GM12878 (cell line): ENCODE results near the gene INSIG2. TPM values are rescaled to one million over a fixed set of nuclear protein-coding genes. Genes with fewer than 3 reads are reported as not detected.

Experiments
- ATAC-seq: fragments of 200-7000 bp; cut with Tn5 transposase; 3 replicates; pipeline ENCODE4 v1.9.1; 2020; ENCODE audit warnings: mild to moderate bottlenecking, moderate library complexity
- BruUV-seq: library from RNA; stranded (reverse); fragments of 400-500 nt; replicated peaks from 2 replicates; lab custom pipeline; 2021; lab: Mats Ljungman, UMichigan
- CTCF ChIA-PET: fragments of 300-600 bp; sonication (Branson Sonifier 250); formaldehyde crosslinking; extraction: SDS; loops from one replicate; lab custom pipeline; 2021; ENCODE audit warnings: inconsistent platforms; lab: Yijun Ruan, JAX
- POLR2A ChIA-PET: fragments of 350-600 bp; formaldehyde crosslinking; extraction: SDS; loops from one replicate; lab custom pipeline; 2021; ENCODE audit warnings: inconsistent platforms; lab: Charles Lee
- RAD21 ChIA-PET: fragments of 300-600 bp; sonication (Branson Sonifier 250); formaldehyde crosslinking; loops from one replicate; lab custom pipeline; 2023; ENCODE audit warnings: antibody characterized with exemption; ENCODE audit not compliant: unreplicated experiment; lab: Charles Lee
- SMC1A ChIA-PET: fragments of 300-600 bp; sonication (Branson Sonifier 250); formaldehyde crosslinking; loops from one replicate; lab custom pipeline; 2023; ENCODE audit not compliant: unreplicated experiment, uncharacterized antibody; lab: Charles Lee
- DNase-seq: peaks from one replicate; pipeline ENCODE4 v3.0.0-alpha.2; 2011; ENCODE audit warnings: low read depth, low spot score
- FAIRE-seq: peaks from 3 replicates; lab custom pipeline; 2011; peaks lifted over from hg19 to GRCh38; lab: Jason Lieb, UNC
- H2AFZ ChIP-seq: 2 replicates; pipeline ENCODE4 v1.6.0; 2011; ENCODE audit warnings: low read depth, low read length, control low read depth; ENCODE audit not compliant: control insufficient read depth
- H3K27ac ChIP-seq: 2 replicates; pipeline ENCODE4 v1.5.1; 2011; ENCODE audit warnings: control low read depth; ENCODE audit not compliant: control insufficient read depth, insufficient read depth
- H3K27me3 ChIP-seq, 2 experiments: replicated peaks in 1 of 2; 2 replicates each; pipeline versions ENCODE4 v1.6.0 to v1.6.1; 2011; ENCODE audit warnings: low read length in 1 of 2; ENCODE audit not compliant: control insufficient read depth in 2 of 2, insufficient read depth in 2 of 2
- H3K36me3 ChIP-seq, 2 experiments: 2 replicates each; pipeline ENCODE4 v1.5.1; 2011; ENCODE audit warnings: low read length in 1 of 2; ENCODE audit not compliant: control insufficient read depth in 2 of 2, insufficient read depth in 2 of 2
- H3K4me1 ChIP-seq: 2 replicates; pipeline ENCODE4 v1.6.1; 2011; ENCODE audit warnings: mild to moderate bottlenecking, low read length, moderate library complexity, mixed read lengths; ENCODE audit not compliant: control insufficient read depth, insufficient read depth
- H3K4me2 ChIP-seq: 2 replicates; pipeline ENCODE4 v1.6.0; 2011; ENCODE audit warnings: control low read depth; ENCODE audit not compliant: control insufficient read depth, insufficient read depth
- H3K4me3 ChIP-seq: fragments of 200-600 bp; sonication (generic); 2 replicates; pipeline ENCODE4 v1.5.1; 2016
- H3K79me2 ChIP-seq: 2 replicates; pipeline ENCODE4 v1.6.0; 2011; ENCODE audit warnings: low read length; ENCODE audit not compliant: control insufficient read depth, insufficient read depth
- H3K9ac ChIP-seq: 2 replicates; pipeline ENCODE4 v1.8.0; 2011; ENCODE audit warnings: low read length, control low read depth, mixed read lengths; ENCODE audit not compliant: control insufficient read depth, insufficient read depth
- H3K9me3 ChIP-seq: replicated peaks from 3 replicates; pipeline ENCODE4 v1.5.1; 2011; ENCODE audit warnings: mild to moderate bottlenecking, low read length; ENCODE audit not compliant: control insufficient read depth, insufficient read depth
- H4K20me1 ChIP-seq: 2 replicates; pipeline ENCODE4 v1.6.0; 2011; ENCODE audit not compliant: control insufficient read depth, insufficient read depth
- CBFB ChIP-seq: IDR thresholded peaks from 2 replicates; pipeline ENCODE4 v1.6.1; 2016; ENCODE audit warnings: antibody characterized with exemption, low read depth
- CBX3 ChIP-seq: fragments of 200-600 bp; sonication (generic); IDR thresholded peaks from 2 replicates; pipeline ENCODE4 v1.6.1; 2016; ENCODE audit warnings: low read depth, borderline replicate concordance
- CHD1 ChIP-seq: IDR thresholded peaks from 2 replicates; pipeline ENCODE4 v1.6.1; 2012; ENCODE audit warnings: low read depth, low read length, improper control_type of control experiment
- ESRRA ChIP-seq: IDR thresholded peaks from 2 replicates; pipeline ENCODE4 v1.6.1; 2012; ENCODE audit warnings: mild to moderate bottlenecking, low read length, improper control_type of control experiment
- MEF2B ChIP-seq: fragments of 450-650 bp; IDR thresholded peaks from 2 replicates; pipeline ENCODE4 v1.6.1; 2018; ENCODE audit warnings: mild to moderate bottlenecking, moderate library complexity; ENCODE audit not compliant: partially characterized antibody, poor library complexity, severe bottlenecking
- NBN ChIP-seq: fragments of 450-650 bp; IDR thresholded peaks from 2 replicates; pipeline ENCODE4 v1.6.1; 2016
- NFXL1 ChIP-seq: fragments of 450-650 bp; IDR thresholded peaks from 2 replicates; pipeline ENCODE4 v1.6.1; 2017; ENCODE audit warnings: antibody characterized with exemption, mild to moderate bottlenecking, borderline replicate concordance
- NR2F1 ChIP-seq: fragments of 450-650 bp; conservative IDR thresholded peaks from 2 replicates; pipeline ENCODE4 v1.6.1; 2017; ENCODE audit warnings: mild to moderate bottlenecking
- SMC3 ChIP-seq: IDR thresholded peaks from 2 replicates; pipeline ENCODE4 v1.6.1; 2011; ENCODE audit warnings: low read length, improper control_type of control experiment, borderline replicate concordance
- SREBF1 ChIP-seq: IDR thresholded peaks from 2 replicates; pipeline ENCODE4 v1.6.1; 2012; ENCODE audit warnings: mild to moderate bottlenecking, low read length
- WRNIP1 ChIP-seq: IDR thresholded peaks from 2 replicates; pipeline ENCODE4 v1.6.1; 2011; ENCODE audit warnings: low read depth, low read length, improper control_type of control experiment, borderline replicate concordance
- WGBS: methylation state at CpG from one replicate; pipeline ENCODE4 v1.1.6; 2016; ENCODE audit warnings: low lambda C conversion rate; ENCODE audit not compliant: insufficient replicate concordance, insufficient coverage; ENCODE audit errors: missing lambda C conversion rate; 5-methylcytosine and 5-hydroxymethylcytosine counted together
- in situ Hi-C: fragments of 300-500 bp; cut with MboI; formaldehyde crosslinking; loops from 9 replicates; pipeline ENCODE4 v1.14.3; 2018; ENCODE audit warnings: mixed read lengths
- intact Hi-C: fragments of 100-400 bp; cut with micrococcal nuclease; formaldehyde crosslinking; loops from one replicate; pipeline ENCODE4 v1.14.2; 2022; ENCODE audit not compliant: unreplicated experiment
- polyA plus RNA-seq, 11 experiments: library from polyadenylated mRNA; depleted of rRNA in 4 of 11; unstranded in 6 of 11; stranded (reverse) in 5 of 11; fragments of >200 nt; fragmentation: Nextera tagmentation in 4 of 11; fragmentation: Illumina TruSeq in 1 of 11; extraction: Ambion mirVana in 4 of 11; extraction: Trizol in 1 of 11; gene quantifications; 1 replicate in 1 of 11; 2 replicates in 10 of 11; pipeline versions ENCODE4 v1.2.1 to v1.2.3, GENCODE V29; 2011 to 2016; ENCODE audit warnings: inconsistent platforms in 2 of 11, missing spikeins in 2 of 11, low read depth in 1 of 11
- total RNA-seq, 4 experiments: library from RNA; depleted of rRNA in 3 of 4; stranded (reverse); fragments of >200 nt in 3 of 4; fragmentation: Illumina TruSeq in 1 of 4; extraction: Trizol in 1 of 4; gene quantifications; 2 replicates each; pipeline versions ENCODE4 v1.2.1 to v1.2.3, GENCODE V29; 2013 to 2021
- TF ChIP-seq, protein P1 (sequence below): fragments of 450-650 bp; IDR thresholded peaks from 2 replicates; pipeline ENCODE4 v1.6.1; 2017; ENCODE audit warnings: mild to moderate bottlenecking, moderate library complexity
- TF ChIP-seq, protein P2 (sequence below): IDR thresholded peaks from 2 replicates; pipeline ENCODE4 v1.6.1; 2012; ENCODE audit warnings: improper control_type of control experiment, low read depth, low read length; ENCODE audit not compliant: insufficient replicate concordance

The INSIG2 gene
- total and polyA plus RNA-seq, 10 of the 15 experiments (the other 5 are each of a cell fraction or from before 2014, with no cell fraction given), result 4.9 to 92.7 (median 12.0) TPM

DNA sequence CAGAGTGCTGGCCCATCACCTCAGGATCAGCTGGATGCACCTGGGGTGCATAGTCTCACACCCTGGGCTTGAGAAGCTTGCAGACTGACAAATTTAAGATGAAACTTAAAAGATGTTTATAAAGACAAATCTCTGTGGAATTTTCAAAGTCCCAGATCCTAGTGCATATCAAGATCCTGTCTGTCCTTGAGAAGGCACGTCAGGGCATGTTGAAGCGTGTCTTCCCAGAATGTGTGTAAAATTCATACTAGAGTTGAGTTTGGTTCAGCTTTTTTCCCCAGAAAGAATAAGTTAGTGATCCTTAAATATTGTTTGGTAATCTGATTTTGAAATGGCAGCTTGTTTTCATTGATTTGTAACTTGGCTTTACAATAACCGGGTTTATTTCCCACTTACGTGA, 27.5 kb downstream of the INSIG2 start:
- no peak overlapping the region for H3K9ac ChIP-seq
- no TSS peak for BruUV-seq
- no peak overlapping the region for H3K4me3 ChIP-seq
- TF ChIP-seq CBX3 (no peak), MEF2B (no peak), NBN (no peak), SMC3 (no peak), WRNIP1 (no peak), NFXL1 (no peak), NR2F1 (no peak), CHD1 (no peak), CBFB (no peak), SREBF1 (no peak), ESRRA (no peak)
- TF ChIP-seq, protein P1, sequence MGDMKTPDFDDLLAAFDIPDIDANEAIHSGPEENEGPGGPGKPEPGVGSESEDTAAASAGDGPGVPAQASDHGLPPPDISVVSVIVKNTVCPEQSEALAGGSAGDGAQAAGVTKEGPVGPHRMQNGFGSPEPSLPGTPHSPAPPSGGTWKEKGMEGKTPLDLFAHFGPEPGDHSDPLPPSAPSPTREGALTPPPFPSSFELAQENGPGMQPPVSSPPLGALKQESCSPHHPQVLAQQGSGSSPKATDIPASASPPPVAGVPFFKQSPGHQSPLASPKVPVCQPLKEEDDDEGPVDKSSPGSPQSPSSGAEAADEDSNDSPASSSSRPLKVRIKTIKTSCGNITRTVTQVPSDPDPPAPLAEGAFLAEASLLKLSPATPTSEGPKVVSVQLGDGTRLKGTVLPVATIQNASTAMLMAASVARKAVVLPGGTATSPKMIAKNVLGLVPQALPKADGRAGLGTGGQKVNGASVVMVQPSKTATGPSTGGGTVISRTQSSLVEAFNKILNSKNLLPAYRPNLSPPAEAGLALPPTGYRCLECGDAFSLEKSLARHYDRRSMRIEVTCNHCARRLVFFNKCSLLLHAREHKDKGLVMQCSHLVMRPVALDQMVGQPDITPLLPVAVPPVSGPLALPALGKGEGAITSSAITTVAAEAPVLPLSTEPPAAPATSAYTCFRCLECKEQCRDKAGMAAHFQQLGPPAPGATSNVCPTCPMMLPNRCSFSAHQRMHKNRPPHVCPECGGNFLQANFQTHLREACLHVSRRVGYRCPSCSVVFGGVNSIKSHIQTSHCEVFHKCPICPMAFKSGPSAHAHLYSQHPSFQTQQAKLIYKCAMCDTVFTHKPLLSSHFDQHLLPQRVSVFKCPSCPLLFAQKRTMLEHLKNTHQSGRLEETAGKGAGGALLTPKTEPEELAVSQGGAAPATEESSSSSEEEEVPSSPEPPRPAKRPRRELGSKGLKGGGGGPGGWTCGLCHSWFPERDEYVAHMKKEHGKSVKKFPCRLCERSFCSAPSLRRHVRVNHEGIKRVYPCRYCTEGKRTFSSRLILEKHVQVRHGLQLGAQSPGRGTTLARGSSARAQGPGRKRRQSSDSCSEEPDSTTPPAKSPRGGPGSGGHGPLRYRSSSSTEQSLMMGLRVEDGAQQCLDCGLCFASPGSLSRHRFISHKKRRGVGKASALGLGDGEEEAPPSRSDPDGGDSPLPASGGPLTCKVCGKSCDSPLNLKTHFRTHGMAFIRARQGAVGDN, result no peak
- TF ChIP-seq, protein P2, sequence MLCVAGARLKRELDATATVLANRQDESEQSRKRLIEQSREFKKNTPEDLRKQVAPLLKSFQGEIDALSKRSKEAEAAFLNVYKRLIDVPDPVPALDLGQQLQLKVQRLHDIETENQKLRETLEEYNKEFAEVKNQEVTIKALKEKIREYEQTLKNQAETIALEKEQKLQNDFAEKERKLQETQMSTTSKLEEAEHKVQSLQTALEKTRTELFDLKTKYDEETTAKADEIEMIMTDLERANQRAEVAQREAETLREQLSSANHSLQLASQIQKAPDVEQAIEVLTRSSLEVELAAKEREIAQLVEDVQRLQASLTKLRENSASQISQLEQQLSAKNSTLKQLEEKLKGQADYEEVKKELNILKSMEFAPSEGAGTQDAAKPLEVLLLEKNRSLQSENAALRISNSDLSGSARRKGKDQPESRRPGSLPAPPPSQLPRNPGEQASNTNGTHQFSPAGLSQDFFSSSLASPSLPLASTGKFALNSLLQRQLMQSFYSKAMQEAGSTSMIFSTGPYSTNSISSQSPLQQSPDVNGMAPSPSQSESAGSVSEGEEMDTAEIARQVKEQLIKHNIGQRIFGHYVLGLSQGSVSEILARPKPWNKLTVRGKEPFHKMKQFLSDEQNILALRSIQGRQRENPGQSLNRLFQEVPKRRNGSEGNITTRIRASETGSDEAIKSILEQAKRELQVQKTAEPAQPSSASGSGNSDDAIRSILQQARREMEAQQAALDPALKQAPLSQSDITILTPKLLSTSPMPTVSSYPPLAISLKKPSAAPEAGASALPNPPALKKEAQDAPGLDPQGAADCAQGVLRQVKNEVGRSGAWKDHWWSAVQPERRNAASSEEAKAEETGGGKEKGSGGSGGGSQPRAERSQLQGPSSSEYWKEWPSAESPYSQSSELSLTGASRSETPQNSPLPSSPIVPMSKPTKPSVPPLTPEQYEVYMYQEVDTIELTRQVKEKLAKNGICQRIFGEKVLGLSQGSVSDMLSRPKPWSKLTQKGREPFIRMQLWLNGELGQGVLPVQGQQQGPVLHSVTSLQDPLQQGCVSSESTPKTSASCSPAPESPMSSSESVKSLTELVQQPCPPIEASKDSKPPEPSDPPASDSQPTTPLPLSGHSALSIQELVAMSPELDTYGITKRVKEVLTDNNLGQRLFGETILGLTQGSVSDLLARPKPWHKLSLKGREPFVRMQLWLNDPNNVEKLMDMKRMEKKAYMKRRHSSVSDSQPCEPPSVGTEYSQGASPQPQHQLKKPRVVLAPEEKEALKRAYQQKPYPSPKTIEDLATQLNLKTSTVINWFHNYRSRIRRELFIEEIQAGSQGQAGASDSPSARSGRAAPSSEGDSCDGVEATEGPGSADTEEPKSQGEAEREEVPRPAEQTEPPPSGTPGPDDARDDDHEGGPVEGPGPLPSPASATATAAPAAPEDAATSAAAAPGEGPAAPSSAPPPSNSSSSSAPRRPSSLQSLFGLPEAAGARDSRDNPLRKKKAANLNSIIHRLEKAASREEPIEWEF, result no peak
- in situ Hi-C loops (no loop called here), intact Hi-C loops (no loop called here)
- no peak overlapping the region for H2AFZ ChIP-seq
- ChIA-PET CTCF (interaction anchor here (0.6 kb wide), 1 partner anchor 12 kb away, joined by 3 read pairs; no protein-coding TSS in a partner anchor), RAD21 (no interaction called here), SMC1A (interaction anchor here (2.3 kb wide), 1 partner anchor 8 kb away, joined by 11 read pairs; no protein-coding TSS in a partner anchor), POLR2A (no interaction called here)
- H4K20me1 ChIP-seq, result no peaks in the 10 kb centered on the region
- no peak for DNase-seq
- no peak for FAIRE-seq
- no peaks in the 10 kb centered on the region for H3K9me3 ChIP-seq
- WGBS, result 96% methylated on average over 4 of the region's 4 CpGs
- H3K79me2 ChIP-seq, result no peaks in the 10 kb centered on the region
- H3K27me3 ChIP-seq, result no peaks in the 10 kb centered on the region
- H3K27ac ChIP-seq, result no peak overlapping the region
- no peak overlapping the region for H3K4me2 ChIP-seq
- ATAC-seq, result no peak
- no peaks in the 10 kb centered on the region for H3K4me1 ChIP-seq
- H3K36me3 ChIP-seq, result no peaks in the 10 kb centered on the region
